Measurements from ENCODE around the gene FOXN3. TPM values are rescaled to one million over a fixed set of nuclear protein-coding genes. Genes with fewer than 3 reads are reported as not detected.

The FOXN3 gene
- total and polyA plus RNA-seq, 10 of the 15 experiments (the other 5 are each of a cell fraction or from before 2014, with no cell fraction given) = 4.5 to 68.9 (median 29.7) TPM

GRCh38 chr14:89331398-89331797 is 85.6 kb downstream of the FOXN3 start (continued):
- TF ChIP-seq SKIL (IDR thresholded peaks at IDR 0.05; ENCODE audit: low read depth, poor library complexity, severe bottlenecking) (peak; percentile 94), JUNB (IDR thresholded peaks at IDR 0.05) (peak; percentile 92), TCF12 (IDR thresholded peaks at IDR 0.05; ENCODE audit: low read depth, low read length) (0 out of 2 replicates have a peak, but pooled peaks have one; percentile 17), SP1 (IDR thresholded peaks at IDR 0.05; ENCODE audit: low read depth, low read length) (peak; percentile 52), MTA2 (IDR thresholded peaks at IDR 0.05; ENCODE audit: low read depth) (peak; percentile 85), CREB1 (IDR thresholded peaks at IDR 0.05; ENCODE audit: low read depth) (peak; percentile 58; the same call in 1 of the 2 replicates), FOXM1 (IDR thresholded peaks at IDR 0.05; ENCODE audit: low read depth, low read length) (peak; percentile 98), STAT3 (IDR thresholded peaks at IDR 0.05; ENCODE audit: low read depth, low read length) (peak; percentile 88; the same call in 1 of the 2 replicates), KLF5 (IDR thresholded peaks at IDR 0.05; ENCODE audit: partially characterized antibody) (no peak), RAD21 (IDR thresholded peaks at IDR 0.05; ENCODE audit: insufficient read depth, low read depth, low read length) (0 out of 2 replicates have a peak, but pooled peaks have one; percentile 2), PAX5 (IDR thresholded peaks at IDR 0.05; ENCODE audit: borderline replicate concordance, low read depth, low read length) (peak; percentile 65; the same call in 1 of the 2 replicates), EED (IDR thresholded peaks at IDR 0.05; ENCODE audit: low read depth) (peak; percentile 84), SMC3 (IDR thresholded peaks at IDR 0.05; ENCODE audit: borderline replicate concordance, low read length) (0 out of 2 replicates have a peak, but pooled peaks have one; percentile 1), NBN (IDR thresholded peaks at IDR 0.05) (peak; percentile 62; the same call in 1 of the 2 replicates), ATF2 (IDR thresholded peaks at IDR 0.05; ENCODE audit: low read length) (peak; percentile 91), IKZF2 (IDR thresholded peaks at IDR 0.05) (peak; percentile 71 to 78), ZNF592 (IDR thresholded peaks at IDR 0.05) (peak; percentile 46), HCFC1 (IDR thresholded peaks at IDR 0.05; ENCODE audit: low read length) (no peak), GABPA (IDR thresholded peaks at IDR 0.05; ENCODE audit: low read depth) (0 out of 2 replicates have a peak, but pooled peaks have one; percentile 37), ELK1 (IDR thresholded peaks at IDR 0.05; ENCODE audit: low read depth, low read length) (no peak), MXI1 (IDR thresholded peaks at IDR 0.05; ENCODE audit: low read depth, low read length) (peak; percentile 47; the same call in 1 of the 2 replicates), BHLHE40 (IDR thresholded peaks at IDR 0.05; ENCODE audit: borderline replicate concordance in 1 of 2, low read depth in 2 of 2, low read length in 1 of 2) (peak; percentile 33 to 38; a peak in 1 of 4 replicates), IRF4 (IDR thresholded peaks at IDR 0.05; ENCODE audit: low read depth, low read length) (peak; percentile 91), RAD51 (IDR thresholded peaks at IDR 0.05) (peak; percentile 49)
